H1 (cell line): ENCODE results near the gene TSHZ2. TPM values are rescaled to one million over a fixed set of nuclear protein-coding genes. Genes with fewer than 3 reads are reported as not detected.
"Not testable (repeated sequence)": the region's sequence is repeated elsewhere in the genome, so short reads cannot be mapped to it uniquely, and the experiment has no call there.

Experiments used
- CTCF ChIA-PET: fragments of 300-600 bp; sonication (Branson Sonifier 250); formaldehyde crosslinking; loops from one replicate; lab custom pipeline; 2021; ENCODE audit not compliant: partially characterized antibody; lab: Charles Lee
- POLR2A ChIA-PET: fragments of 300-600 bp; sonication (Branson Sonifier 250); formaldehyde crosslinking; loops from one replicate; lab custom pipeline; 2021; ENCODE audit warnings: inconsistent platforms; ENCODE audit not compliant: partially characterized antibody; lab: Charles Lee
- DNase-seq, 2 experiments: peaks; one replicate each; pipeline versions ENCODE4 v3.0.0 to v3.0.0-alpha.2; 2010 to 2022; ENCODE audit warnings: low spot score in 2 of 2, low read depth in 1 of 2, mixed read lengths in 1 of 2
- FAIRE-seq: peaks from 2 replicates; lab custom pipeline; 2011; peaks lifted over from hg19 to GRCh38; lab: Jason Lieb, UNC
- H2AFZ ChIP-seq: 2 replicates; pipeline ENCODE4 v1.8.1; 2012; ENCODE audit warnings: low read length, inconsistent platforms
- H2AK5ac ChIP-seq: 2 replicates; pipeline ENCODE4 v1.6.1; 2013; ENCODE audit warnings: low read depth, low read length
- H2BK120ac ChIP-seq: replicated peaks from 2 replicates; pipeline ENCODE3; 2013; ENCODE audit warnings: low read depth, low read length, inconsistent platforms
- H2BK12ac ChIP-seq: 2 replicates; pipeline ENCODE4 v1.6.1; 2013; ENCODE audit warnings: low read depth, low read length
- H2BK15ac ChIP-seq: 2 replicates; pipeline ENCODE4 v1.6.1; 2013; ENCODE audit warnings: low read length
- H2BK20ac ChIP-seq: 2 replicates; pipeline ENCODE4 v1.6.1; 2013; ENCODE audit warnings: low read length
- H2BK5ac ChIP-seq: 2 replicates; pipeline ENCODE4 v1.6.1; 2013; ENCODE audit warnings: low read depth, low read length
- H3K14ac ChIP-seq: 2 replicates; pipeline ENCODE4 v1.6.1; 2013; ENCODE audit warnings: inconsistent platforms; ENCODE audit not compliant: insufficient read length
- H3K18ac ChIP-seq: 2 replicates; pipeline ENCODE4 v1.6.1; 2013; ENCODE audit warnings: low read length; ENCODE audit errors: extremely low read depth
- H3K23ac ChIP-seq: 2 replicates; pipeline ENCODE4 v1.6.1; 2013; ENCODE audit warnings: inconsistent platforms; ENCODE audit not compliant: insufficient read length
- H3K23me2 ChIP-seq: 2 replicates; pipeline ENCODE4 v1.6.1; 2013; ENCODE audit warnings: low read depth, low read length
- H3K27ac ChIP-seq: 2 replicates; pipeline ENCODE4 v1.6.1; 2011; ENCODE audit warnings: low read depth, low read length, inconsistent platforms
- H3K27me3 ChIP-seq, 4 experiments: replicated peaks in 1 of 4; 1 replicate in 1 of 4; 2 replicates in 3 of 4; pipeline versions ENCODE4 v1.6.1 to v1.8.1; 2011 to 2013; ENCODE audit warnings: low read length in 3 of 4, mild to moderate bottlenecking in 3 of 4, inconsistent platforms in 2 of 4, mixed read lengths in 2 of 4, moderate library complexity in 1 of 4; ENCODE audit not compliant: control insufficient read depth in 3 of 4, insufficient read depth in 3 of 4; ENCODE audit errors: extremely low read depth in 1 of 4
- H3K36me3 ChIP-seq, 4 experiments: 2 replicates each; pipeline versions ENCODE4 v1.6.1 to v1.8.1; 2011 to 2013; ENCODE audit warnings: mild to moderate bottlenecking in 4 of 4, low read length in 3 of 4, moderate library complexity in 2 of 4, control low read depth in 1 of 4, inconsistent platforms in 1 of 4; ENCODE audit not compliant: insufficient read depth in 4 of 4, control insufficient read depth in 2 of 4
- H3K4ac ChIP-seq: replicated peaks from 2 replicates; pipeline ENCODE3; 2013; ENCODE audit warnings: low read length, low read depth, mixed read lengths, inconsistent platforms; ENCODE audit not compliant: insufficient read length
- H3K4me1 ChIP-seq, 4 experiments: replicated peaks in 1 of 4; 1 replicate in 1 of 4; 2 replicates in 3 of 4; pipeline versions ENCODE4 v1.6.1 to v1.8.1; 2011 to 2013; ENCODE audit warnings: low read length in 3 of 4, inconsistent platforms in 2 of 4, mixed read lengths in 1 of 4; ENCODE audit not compliant: insufficient read depth in 4 of 4, control insufficient read depth in 3 of 4
- H3K4me2 ChIP-seq, 2 experiments: 2 replicates each; pipeline versions ENCODE4 v1.6.1 to v1.8.1; 2011 to 2013; ENCODE audit warnings: low read depth in 2 of 2, low read length in 2 of 2, control low read depth in 1 of 2, inconsistent platforms in 1 of 2, mild to moderate bottlenecking in 1 of 2; ENCODE audit not compliant: insufficient read depth in 1 of 2
- H3K4me3 ChIP-seq, 4 experiments: fragments of 200-600, 300-600 bp in 1 of 4; sonication (generic), shearing (Covaris generic), sonication (Bioruptor Twin) in 1 of 4; 2 replicates each; pipeline versions ENCODE4 v1.5.1 to v1.8.1; 2011 to 2016; ENCODE audit warnings: low read length in 4 of 4, low read depth in 3 of 4, control low read depth in 2 of 4, inconsistent platforms in 2 of 4, mild to moderate bottlenecking in 2 of 4, mixed read lengths in 1 of 4, moderate library complexity in 1 of 4; ENCODE audit not compliant: insufficient read depth in 2 of 4; ENCODE audit errors: extremely low read depth in 1 of 4
- H3K56ac ChIP-seq: replicated peaks from 2 replicates; pipeline ENCODE3; 2013; ENCODE audit warnings: low read depth, mild to moderate bottlenecking, mixed read lengths, low read length, inconsistent platforms; ENCODE audit not compliant: insufficient read length
- H3K79me1 ChIP-seq: 2 replicates; pipeline ENCODE4 v1.6.1; 2013; ENCODE audit warnings: low read depth, low read length, control low read depth
- H3K79me2 ChIP-seq, 2 experiments: 2 replicates each; pipeline versions ENCODE4 v1.6.1 to v1.8.1; 2012 to 2013; ENCODE audit warnings: low read length in 2 of 2, mild to moderate bottlenecking in 2 of 2, inconsistent platforms in 1 of 2; ENCODE audit not compliant: insufficient read depth in 2 of 2, control insufficient read depth in 1 of 2
- H3K9ac ChIP-seq, 4 experiments: replicated peaks in 1 of 4; 1 replicate in 1 of 4; 2 replicates in 3 of 4; pipeline versions ENCODE4 v1.6.1 to v1.8.1; 2011 to 2013; ENCODE audit warnings: low read depth in 3 of 4, low read length in 3 of 4, control low read depth in 2 of 4, mild to moderate bottlenecking in 2 of 4, moderate library complexity in 2 of 4, inconsistent platforms in 1 of 4; ENCODE audit errors: extremely low read depth in 1 of 4
- H3K9me3 ChIP-seq, 2 experiments: 2 replicates each; pipeline versions ENCODE4 v1.6.1 to v1.8.1; 2012 to 2013; ENCODE audit warnings: mild to moderate bottlenecking in 2 of 2, moderate library complexity in 2 of 2, control low read depth in 1 of 2, inconsistent platforms in 1 of 2, low read depth in 1 of 2, low read length in 1 of 2, mixed read lengths in 1 of 2; ENCODE audit not compliant: insufficient read depth in 2 of 2
- H4K20me1 ChIP-seq, 2 experiments: replicated peaks in 1 of 2; 2 replicates each; pipeline versions ENCODE3 to v1.8.1; 2011 to 2013; ENCODE audit warnings: inconsistent platforms in 2 of 2, low read length in 2 of 2, mild to moderate bottlenecking in 1 of 2; ENCODE audit not compliant: insufficient read depth in 2 of 2, control insufficient read depth in 1 of 2
- H4K5ac ChIP-seq: 2 replicates; pipeline ENCODE4 v1.6.1; 2013; ENCODE audit warnings: low read length, low read depth, mixed read lengths, inconsistent platforms; ENCODE audit not compliant: insufficient read length
- H4K8ac ChIP-seq: 2 replicates; pipeline ENCODE4 v1.8.0; 2013; ENCODE audit warnings: mild to moderate bottlenecking, moderate library complexity, low read length, inconsistent platforms; ENCODE audit not compliant: insufficient read depth; ENCODE audit errors: extremely low read depth
- H4K91ac ChIP-seq: replicated peaks from 2 replicates; pipeline ENCODE3; 2013; ENCODE audit warnings: low read length, mixed read lengths, inconsistent platforms; ENCODE audit not compliant: insufficient read length
- WGBS, 2 experiments: shearing (Covaris generic) in 1 of 2; methylation state at CpG; one replicate each; pipeline versions ENCODE4 v1.1.6 to v1.1.7; 2013 to 2015; ENCODE audit warnings: low lambda C conversion rate in 2 of 2, mixed read lengths in 2 of 2, inconsistent platforms in 1 of 2, low coverage in 1 of 2, missing lambda C conversion rate in 1 of 2; ENCODE audit not compliant: insufficient replicate concordance in 2 of 2, insufficient coverage in 1 of 2, insufficient read length in 1 of 2; ENCODE audit errors: extremely low coverage in 1 of 2, missing lambda C conversion rate in 1 of 2; 5-methylcytosine and 5-hydroxymethylcytosine counted together
- polyA plus RNA-seq, 7 experiments: library from polyadenylated mRNA; depleted of rRNA in 3 of 7; stranded (reverse) in 5 of 7; unstranded in 2 of 7; fragments of >200 nt in 5 of 7; fragments of 200-250 nt in 2 of 7; gene quantifications; 1 replicate in 5 of 7; 2 replicates in 1 of 7; 4 replicates in 1 of 7; pipeline versions ENCODE4 v1.2.1 to v1.2.3, GENCODE V29; 2011 to 2013; ENCODE audit warnings: missing spikeins in 2 of 7, mixed read lengths in 2 of 7
- total RNA-seq: library from RNA; stranded (reverse); fragmentation: NEBNext Ultra II Directional; extraction: Animal tissue kit (Norgen Biotek cat#: 25700); gene quantifications from 2 replicates; pipeline ENCODE4 v1.2.1, GENCODE V29; 2021

Gene TSHZ2
- total and polyA plus RNA-seq, 2 of the 8 experiments (the other 6 are each of a cell fraction or from before 2014, with no cell fraction given) = 0.14 to 0.30 TPM

DNA sequence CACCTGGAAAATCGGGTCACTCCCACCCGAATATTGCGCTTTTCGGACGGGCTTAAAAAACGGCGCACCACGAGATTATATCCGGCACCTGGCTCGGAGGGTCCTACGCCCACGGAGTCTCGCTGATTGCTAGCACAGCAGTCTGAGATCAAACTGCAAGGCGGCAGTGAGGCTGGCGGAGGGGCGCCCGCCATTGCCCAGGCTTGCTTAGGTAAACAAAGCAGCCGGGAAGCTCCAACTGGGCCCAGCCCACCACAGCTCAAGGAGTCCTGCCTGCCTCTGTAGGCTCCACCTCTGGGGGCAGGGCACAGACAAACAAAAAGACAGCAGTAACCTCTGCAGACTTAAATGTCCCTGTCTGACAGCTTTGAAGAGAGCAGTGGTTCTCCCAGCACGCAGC lies 531.9 kb downstream of the TSHZ2 start:
- H3K56ac ChIP-seq, H2BK20ac ChIP-seq, H2BK120ac ChIP-seq, H2BK12ac ChIP-seq, H3K27me3 ChIP-seq, H3K9me3 ChIP-seq, H3K9ac ChIP-seq, DNase-seq, H2AK5ac ChIP-seq, H4K20me1 ChIP-seq, FAIRE-seq, H3K18ac ChIP-seq, H3K23me2 ChIP-seq, H3K36me3 ChIP-seq, H4K5ac ChIP-seq, CTCF ChIA-PET, H4K91ac ChIP-seq, H2BK15ac ChIP-seq, H3K23ac ChIP-seq, H2BK5ac ChIP-seq, H4K8ac ChIP-seq, H2AFZ ChIP-seq, H3K14ac ChIP-seq, H3K79me2 ChIP-seq, H3K27ac ChIP-seq, H3K4me1 ChIP-seq, H3K4ac ChIP-seq, H3K79me1 ChIP-seq: not testable (repeated sequence)
- 75% methylated on average over 18 of the region's 19 CpGs; no CpG with 5 or more reads in 1 of the 2 experiments for WGBS, 2 experiments
- POLR2A ChIA-PET = interaction anchor here (1.7 kb wide), 1 partner anchor 69 kb away, joined by 4 read pairs; no protein-coding TSS in a partner anchor
- H3K4me3 ChIP-seq = peak overlapping the region in 1 of 4 experiments; percentile 29; a peak in 1 of 8 replicates
- peak overlapping the region in 1 of 2 experiments; percentile 63; a peak in 1 of 4 replicates for H3K4me2 ChIP-seq
